AG10803 (cell line): Measurements from ENCODE around the gene FHIT.

Experiments used
- DNase-seq: peaks from one replicate; pipeline ENCODE4 v3.0.0; 2010; ENCODE audit warnings: low read depth
- H3K4me3 ChIP-seq: 2 replicates; pipeline ENCODE4 v1.5.1; 2011; ENCODE audit warnings: mild to moderate bottlenecking, low read length, control low read depth
- CTCF ChIP-seq: conservative IDR thresholded peaks from 2 replicates; pipeline ENCODE4 v1.5.1; 2011; ENCODE audit warnings: mild to moderate bottlenecking, low read length, control low read depth, inconsistent platforms

FHIT gene

GRCh38 chr3:60393946-60394345, 857.3 kb downstream of the FHIT start:
- no peak overlapping the region for H3K4me3 ChIP-seq
- no peak for DNase-seq
- TF ChIP-seq CTCF: no peak

GRCh38 chr3:60392501-60392900, 858.8 kb downstream of the FHIT start:
- no peak for TF ChIP-seq CTCF
- DNase-seq: no peak
- no peak overlapping the region for H3K4me3 ChIP-seq

- no peak for TF ChIP-seq CTCF
- H3K4me3 ChIP-seq: no peak overlapping the region
- no peak for DNase-seq
Observed at GRCh38 chr3:60391292-60391691, 860.0 kb downstream of the FHIT start.

GRCh38 chr3:60388731-60389130, 862.5 kb downstream of the FHIT start:
- no peak for TF ChIP-seq CTCF
- no peak for DNase-seq
- no peak overlapping the region for H3K4me3 ChIP-seq

GRCh38 chr3:60386306-60386705, 864.9 kb downstream of the FHIT start:
- no peak overlapping the region for H3K4me3 ChIP-seq
- DNase-seq: no peak
- no peak for TF ChIP-seq CTCF

- no peak for TF ChIP-seq CTCF
- no peak for DNase-seq
- H3K4me3 ChIP-seq: no peak overlapping the region
Observed at GRCh38 chr3:60384341-60384740, 866.9 kb downstream of the FHIT start.

GRCh38 chr3:60383345-60383744, 867.9 kb downstream of the FHIT start:
- DNase-seq: no peak
- TF ChIP-seq CTCF: no peak
- no peak overlapping the region for H3K4me3 ChIP-seq
